ENCODE results near the gene XPR1.
"Not testable (repeated sequence)": the region's sequence is repeated elsewhere in the genome, so short reads cannot be mapped to it uniquely, and the experiment has no call there.

The XPR1 gene

GRCh38 chr1:180695282-180695681 lies 63.5 kb downstream of the XPR1 start:
- ChIA-PET CTCF (no interaction called here), POLR2A (no interaction called here)
- no peak for TF ChIP-seq CTCF (IDR thresholded peaks at IDR 0.05; ENCODE audit: control extremely low read depth, extremely low read depth, low read depth, missing control alignments)
- DNase-seq (ENCODE audit: extremely low spot score), result no peak

GRCh38 chr1:180696361-180696760 lies 64.5 kb downstream of the XPR1 start:
- DNase-seq (ENCODE audit: extremely low spot score), result no peak
- no peak for TF ChIP-seq CTCF (IDR thresholded peaks at IDR 0.05; ENCODE audit: control extremely low read depth, extremely low read depth, low read depth, missing control alignments)
- ChIA-PET CTCF (no interaction called here), POLR2A (no interaction called here)

GRCh38 chr1:180698580-180698979 lies 66.8 kb downstream of the XPR1 start:
- POLR2A ChIA-PET, result no interaction called here
- CTCF ChIA-PET, result no interaction called here
- no peak for TF ChIP-seq CTCF (IDR thresholded peaks at IDR 0.05; ENCODE audit: control extremely low read depth, extremely low read depth, low read depth, missing control alignments)
- DNase-seq (ENCODE audit: extremely low spot score), result no peak

- CTCF ChIA-PET; DNase-seq (ENCODE audit: extremely low spot score); POLR2A ChIA-PET: not testable (repeated sequence)
Observed at GRCh38 chr1:180702376-180702775, 70.6 kb downstream of the XPR1 start.

- POLR2A ChIA-PET; DNase-seq (ENCODE audit: extremely low spot score); CTCF ChIA-PET: not testable (repeated sequence)
Observed at GRCh38 chr1:180710746-180711145, 78.9 kb downstream of the XPR1 start.

- DNase-seq (ENCODE audit: extremely low spot score); CTCF ChIA-PET; POLR2A ChIA-PET: not testable (repeated sequence)
Observed at GRCh38 chr1:180711260-180711659, 79.4 kb downstream of the XPR1 start.

GRCh38 chr1:180720753-180721152 lies 88.9 kb downstream of the XPR1 start:
- no peak for TF ChIP-seq CTCF (IDR thresholded peaks at IDR 0.05; ENCODE audit: control extremely low read depth, extremely low read depth, low read depth, missing control alignments)
- ChIA-PET CTCF (no interaction called here), POLR2A (no interaction called here)
- DNase-seq (ENCODE audit: extremely low spot score), result no peak

- no peak for TF ChIP-seq CTCF (IDR thresholded peaks at IDR 0.05; ENCODE audit: control extremely low read depth, extremely low read depth, low read depth, missing control alignments)
- DNase-seq (ENCODE audit: extremely low spot score), result no peak
- ChIA-PET POLR2A (no interaction called here), CTCF (no interaction called here)
Observed at GRCh38 chr1:180722586-180722985, 90.8 kb downstream of the XPR1 start.

GRCh38 chr1:180724055-180724454 lies 92.2 kb downstream of the XPR1 start:
- TF ChIP-seq CTCF (IDR thresholded peaks at IDR 0.05; ENCODE audit: control extremely low read depth, extremely low read depth, low read depth, missing control alignments), result no peak
- POLR2A ChIA-PET, result no interaction called here
- CTCF ChIA-PET, result no interaction called here
- no peak for DNase-seq (ENCODE audit: extremely low spot score)

GRCh38 chr1:180726024-180726423 lies 94.2 kb downstream of the XPR1 start:
- DNase-seq (ENCODE audit: extremely low spot score), result not testable (repeated sequence)

GRCh38 chr1:180727751-180728150 lies 95.9 kb downstream of the XPR1 start:
- POLR2A ChIA-PET; CTCF ChIA-PET; DNase-seq (ENCODE audit: extremely low spot score): not testable (repeated sequence)

More at GRCh38 chr1:180726024-180726423, 94.2 kb downstream of the XPR1 start:
- CTCF ChIA-PET, result interaction anchor here (1.2 kb wide), 1 partner anchor 10 kb away, joined by 5 read pairs; no protein-coding TSS in a partner anchor
- POLR2A ChIA-PET, result not testable (repeated sequence)

All from GM10248 (cell line).